GM18868 (cell line): ENCODE measurements around the gene NPAT.
A peak's percentile ranks its signal among the peaks of the same experiment; 100 is the strongest.
"Not testable (repeated sequence)": the region's sequence is repeated elsewhere in the genome, so short reads cannot be mapped to it uniquely, and the experiment has no call there.

Experiments used
- ATAC-seq: cut with Tn5 transposase; IDR thresholded peaks from one replicate; pipeline ENCODE4 v1.9.1; 2021; ENCODE audit warnings: mild to moderate bottlenecking, moderate library complexity; ENCODE audit not compliant: unreplicated experiment

The NPAT gene

GRCh38 chr11:108160970-108161566 is 61.4 kb downstream of the NPAT start:
- peak; percentile 99 for ATAC-seq

GRCh38 chr11:108154591-108154990 is 67.8 kb downstream of the NPAT start:
- no peak for ATAC-seq

GRCh38 chr11:108148556-108148955 is 73.9 kb downstream of the NPAT start:
- no peak for ATAC-seq

GRCh38 chr11:108147150-108147549 is 75.3 kb downstream of the NPAT start:
- ATAC-seq: no peak

- no peak for ATAC-seq
Observed at GRCh38 chr11:108144615-108145014, 77.8 kb downstream of the NPAT start.

- ATAC-seq: no peak
Observed at GRCh38 chr11:108142304-108142703, 80.1 kb downstream of the NPAT start.

- ATAC-seq: no peak
Observed at GRCh38 chr11:108137212-108137611, 85.2 kb downstream of the NPAT start.

- peak; percentile 72 for ATAC-seq
Observed at GRCh38 chr11:108135845-108136544, 86.4 kb downstream of the NPAT start.

GRCh38 chr11:108132993-108133538 is 89.4 kb downstream of the NPAT start:
- ATAC-seq: not testable (repeated sequence)

- no peak for ATAC-seq
Observed at GRCh38 chr11:108131993-108132392, 90.4 kb downstream of the NPAT start.

- no peak for ATAC-seq
Observed at GRCh38 chr11:108128772-108129171, 93.7 kb downstream of the NPAT start.

GRCh38 chr11:108125096-108125495 is 97.3 kb downstream of the NPAT start:
- no peak for ATAC-seq

GRCh38 chr11:108122166-108122628 is 100.2 kb downstream of the NPAT start:
- no peak for ATAC-seq

GRCh38 chr11:108121274-108122155 is 100.9 kb downstream of the NPAT start, which contains the start of gene ACAT1:
Gene ACAT1, plus strand, starts transcription at chr11:108121567. Its CDS starts 40 bp downstream, at chr11:108121607.
- ATAC-seq: peak; percentile 96

GRCh38 chr11:108120936-108121273 is 101.5 kb downstream of the NPAT start:
- ATAC-seq: not testable (repeated sequence)

- no peak for ATAC-seq
Observed at GRCh38 chr11:108117746-108118371, 104.6 kb downstream of the NPAT start.

GRCh38 chr11:108115500-108116140 is 106.8 kb downstream of the NPAT start:
- no peak for ATAC-seq

- no peak for ATAC-seq
Observed at GRCh38 chr11:108112057-108112456, 110.4 kb downstream of the NPAT start.

- ATAC-seq: no peak
Observed at GRCh38 chr11:108111126-108111525, 111.3 kb downstream of the NPAT start.
